ENCODE data around the gene KLHL3. TPM values are rescaled to one million over a fixed set of nuclear protein-coding genes. Genes with fewer than 3 reads are reported as not detected.

KLHL3 gene
- total and polyA plus RNA-seq, 12 donors, result 12.4 to 37.4 (median 23.7) TPM

DNA sequence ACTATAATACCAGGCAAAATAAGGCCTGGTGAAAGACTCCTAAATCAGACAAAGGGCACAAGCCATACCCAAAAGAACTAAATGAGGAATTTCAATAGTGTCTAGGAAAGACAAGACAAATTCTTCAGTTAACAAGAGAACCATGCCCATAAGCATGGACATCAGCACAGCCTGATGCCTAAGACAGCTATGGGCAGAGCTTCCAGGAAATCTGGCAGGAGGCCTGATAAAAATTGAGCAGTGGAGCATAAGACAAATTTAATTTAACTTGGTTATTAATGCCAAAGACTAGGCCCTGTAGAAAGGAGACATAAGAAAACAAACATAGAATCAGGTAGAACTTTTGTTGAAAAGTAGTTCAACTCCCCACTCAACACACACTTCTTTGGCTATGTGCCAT lies 17.3 kb downstream of the KLHL3 start:
- TF ChIP-seq, protein P1, sequence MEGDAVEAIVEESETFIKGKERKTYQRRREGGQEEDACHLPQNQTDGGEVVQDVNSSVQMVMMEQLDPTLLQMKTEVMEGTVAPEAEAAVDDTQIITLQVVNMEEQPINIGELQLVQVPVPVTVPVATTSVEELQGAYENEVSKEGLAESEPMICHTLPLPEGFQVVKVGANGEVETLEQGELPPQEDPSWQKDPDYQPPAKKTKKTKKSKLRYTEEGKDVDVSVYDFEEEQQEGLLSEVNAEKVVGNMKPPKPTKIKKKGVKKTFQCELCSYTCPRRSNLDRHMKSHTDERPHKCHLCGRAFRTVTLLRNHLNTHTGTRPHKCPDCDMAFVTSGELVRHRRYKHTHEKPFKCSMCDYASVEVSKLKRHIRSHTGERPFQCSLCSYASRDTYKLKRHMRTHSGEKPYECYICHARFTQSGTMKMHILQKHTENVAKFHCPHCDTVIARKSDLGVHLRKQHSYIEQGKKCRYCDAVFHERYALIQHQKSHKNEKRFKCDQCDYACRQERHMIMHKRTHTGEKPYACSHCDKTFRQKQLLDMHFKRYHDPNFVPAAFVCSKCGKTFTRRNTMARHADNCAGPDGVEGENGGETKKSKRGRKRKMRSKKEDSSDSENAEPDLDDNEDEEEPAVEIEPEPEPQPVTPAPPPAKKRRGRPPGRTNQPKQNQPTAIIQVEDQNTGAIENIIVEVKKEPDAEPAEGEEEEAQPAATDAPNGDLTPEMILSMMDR (IDR thresholded peaks at IDR 0.05), result no peak
- DNase-seq, result no peak
- H3K4me3 ChIP-seq, result no peak overlapping the region
- no peak for ATAC-seq
- peaks cover 0 to 16% (median under 1%) of the 10 kb centered on the region in 11 donors for H3K9me3 ChIP-seq
- no peaks in the 10 kb centered on the region for H3K27me3 ChIP-seq
- peaks cover 0 to 7% (median 0%) of the 10 kb centered on the region in 9 donors for H3K4me1 ChIP-seq
- intact Hi-C loops (cut with DNase I), result no loop called here
- H3K27ac ChIP-seq, result no peak overlapping the region
- H3K36me3 ChIP-seq, result peaks cover 0 to 38% (median 2%) of the 10 kb centered on the region in 9 donors

DNA sequence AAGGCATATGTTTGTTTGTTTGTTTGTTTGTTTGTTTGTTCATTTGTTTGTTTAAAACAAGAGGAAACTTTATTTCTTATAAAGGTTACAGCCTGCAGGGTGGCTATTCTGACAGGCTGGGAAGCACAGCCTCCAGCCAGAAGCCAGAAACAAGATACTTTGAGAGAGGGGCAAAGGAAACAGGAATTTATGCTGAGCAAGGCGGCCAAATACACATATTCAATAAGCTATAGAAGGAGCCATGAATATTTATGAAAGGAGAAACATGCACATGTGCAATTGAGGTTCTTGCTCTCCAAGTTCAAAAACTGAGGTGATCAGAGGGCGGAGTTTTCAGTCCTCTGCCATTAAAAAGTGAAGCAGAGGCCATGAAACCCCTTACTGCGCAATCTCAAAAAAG lies 19.6 kb downstream of the KLHL3 start:
- no peaks in the 10 kb centered on the region for H3K27me3 ChIP-seq
- TF ChIP-seq, protein P1 (IDR thresholded peaks at IDR 0.05), result no peak
- H3K4me3 ChIP-seq, result no peak overlapping the region
- peaks cover 0 to 21% (median 6%) of the 10 kb centered on the region in 11 donors for H3K9me3 ChIP-seq
- peaks cover 0 to 51% (median 2%) of the 10 kb centered on the region in 9 donors for H3K36me3 ChIP-seq
- WGBS, 2 donors, result 98 to 100% methylated on average over 3 of the region's 3 CpGs
- intact Hi-C loops (cut with DNase I), result no loop called here
- DNase-seq (no peak), ATAC-seq (no peak)
- no peak overlapping the region for H3K27ac ChIP-seq
- peaks cover 0 to 7% (median 0%) of the 10 kb centered on the region in 9 donors for H3K4me1 ChIP-seq

- H3K36me3 ChIP-seq, result peaks cover 0 to 51% (median 2%) of the 10 kb centered on the region in 9 donors
- ATAC-seq (no peak), DNase-seq (no peak)
- TF ChIP-seq, protein P1 (IDR thresholded peaks at IDR 0.05), result no peak
- peaks cover 0 to 21% (median 6%) of the 10 kb centered on the region in 11 donors for H3K9me3 ChIP-seq
- intact Hi-C loops (cut with DNase I), result no loop called here
- no peak overlapping the region for H3K27ac ChIP-seq
- H3K4me1 ChIP-seq, result peaks cover 0 to 12% (median 0%) of the 10 kb centered on the region in 9 donors
- H3K4me3 ChIP-seq, result no peak overlapping the region
- WGBS, 2 donors, result 93 to 99% methylated on average over 1 of the region's 1 CpG
- H3K27me3 ChIP-seq, result no peaks in the 10 kb centered on the region
These were observed 20.4 kb downstream of the KLHL3 start for GRCh38 chr5:137715456-137715855.

- no peak for ATAC-seq
- peaks cover 0 to 21% (median 6%) of the 10 kb centered on the region in 11 donors for H3K9me3 ChIP-seq
- H3K4me1 ChIP-seq, result peaks cover 0 to 17% (median under 1%) of the 10 kb centered on the region in 9 donors
- DNase-seq, result no peak
- H3K27me3 ChIP-seq, result no peaks in the 10 kb centered on the region
- TF ChIP-seq, protein P1 (IDR thresholded peaks at IDR 0.05), result no peak
- intact Hi-C loops (cut with DNase I), result no loop called here
- H3K36me3 ChIP-seq, result peaks cover 0 to 51% (median 2%) of the 10 kb centered on the region in 9 donors
- no peak overlapping the region for H3K4me3 ChIP-seq
- no peak overlapping the region for H3K27ac ChIP-seq
These were observed 20.9 kb downstream of the KLHL3 start for GRCh38 chr5:137714946-137715345.

All from heart right ventricle (tissue), 16 donors.